K562 (cell line): Measurements from ENCODE around the gene RIPK4. TPM values are rescaled to one million over a fixed set of nuclear protein-coding genes. Genes with fewer than 3 reads are reported as not detected.

Experiments
- ATAC-seq: fragments of 200-7000 bp; cut with Tn5 transposase; 3 replicates; pipeline ENCODE4 v1.9.1; 2020; ENCODE audit warnings: moderate library complexity
- BruUV-seq: library from RNA; stranded (reverse); fragments of 400-500 nt; replicated peaks from 2 replicates; lab custom pipeline; 2021; lab: Mats Ljungman, UMichigan
- CTCF ChIA-PET: fragments of 300-600 bp; formaldehyde crosslinking; extraction: SDS; loops from one replicate; lab custom pipeline; 2021; ENCODE audit warnings: low intra/inter-chr PET ratio; lab: Yijun Ruan, JAX
- POLR2A ChIA-PET: fragments of 300-600, 350-650 bp; sonication (Branson Sonifier 250); formaldehyde crosslinking; extraction: SDS; loops from one replicate; lab custom pipeline; 2021; ENCODE audit warnings: antibody characterized with exemption, inconsistent platforms; lab: Yijun Ruan, JAX
- DNase-seq, 4 experiments: peaks; one replicate each; pipeline versions ENCODE4 v3.0.0 to v3.0.0-alpha.2; 2011 to 2018; ENCODE audit warnings: low spot score in 3 of 4, mixed read lengths in 3 of 4; ENCODE audit errors: extremely low read depth in 1 of 4
- FAIRE-seq: peaks from 2 replicates; lab custom pipeline; 2011; peaks lifted over from hg19 to GRCh38; lab: Jason Lieb, UNC
- H2AFZ ChIP-seq: 2 replicates; pipeline ENCODE4 v1.6.0; 2011; ENCODE audit warnings: low read depth, low read length, control low read depth, inconsistent platforms
- H3K27ac ChIP-seq: fragments of 200-600 bp; 3 replicates; pipeline ENCODE4 v1.8.0; 2011; ENCODE audit warnings: low read depth, mild to moderate bottlenecking, control low read depth, inconsistent platforms, low read length, moderate library complexity, mixed read lengths; ENCODE audit errors: extremely low read depth
- H3K27me3 ChIP-seq, 2 experiments: fragments of 300-600 bp in 1 of 2; 2 replicates in 1 of 2; 3 replicates in 1 of 2; pipeline versions ENCODE4 v1.6.0 to v1.8.0; 2011; ENCODE audit warnings: inconsistent platforms in 2 of 2, low read length in 2 of 2, mild to moderate bottlenecking in 1 of 2, mixed read lengths in 1 of 2, moderate library complexity in 1 of 2; ENCODE audit not compliant: control insufficient read depth in 2 of 2, insufficient read depth in 2 of 2
- H3K36me3 ChIP-seq: fragments of 300-600 bp; 3 replicates; pipeline ENCODE4 v1.8.0; 2011; ENCODE audit warnings: mild to moderate bottlenecking, low read length, inconsistent platforms; ENCODE audit not compliant: control insufficient read depth, insufficient read depth
- H3K4me1 ChIP-seq, 2 experiments: fragments of 200-600 bp in 1 of 2; replicated peaks in 1 of 2; 2 replicates in 1 of 2; 3 replicates in 1 of 2; pipeline versions ENCODE4 v1.5.1 to v1.8.0; 2011; ENCODE audit warnings: inconsistent platforms in 2 of 2, low read length in 2 of 2, mild to moderate bottlenecking in 1 of 2, mixed read lengths in 1 of 2, moderate library complexity in 1 of 2; ENCODE audit not compliant: control insufficient read depth in 2 of 2, insufficient read depth in 2 of 2
- H3K4me2 ChIP-seq: 2 replicates; pipeline ENCODE4 v1.6.1; 2011; ENCODE audit warnings: low read length, control low read depth, inconsistent platforms, mixed read lengths; ENCODE audit not compliant: insufficient read depth
- H3K4me3 ChIP-seq: fragments of 200-600 bp; sonication (generic), shearing (Covaris generic); 2 replicates; pipeline ENCODE4 v1.5.1; 2016; ENCODE audit warnings: control low read depth, inconsistent platforms
- H3K79me2 ChIP-seq: fragments of 200-600 bp; 3 replicates; pipeline ENCODE4 v1.8.0; 2011; ENCODE audit warnings: low read length, inconsistent platforms; ENCODE audit not compliant: control insufficient read depth, insufficient read depth
- H3K9ac ChIP-seq, 2 experiments: 2 replicates each; pipeline versions ENCODE4 v1.6.0 to v1.6.1; 2011; ENCODE audit warnings: low read depth in 2 of 2, low read length in 2 of 2, control low read depth in 1 of 2, inconsistent platforms in 1 of 2, mild to moderate bottlenecking in 1 of 2, mixed read lengths in 1 of 2; ENCODE audit not compliant: insufficient read depth in 1 of 2
- H3K9me1 ChIP-seq: one replicate; pipeline ENCODE4 v1.6.0; 2011; ENCODE audit warnings: inconsistent platforms, mild to moderate bottlenecking, low read length, moderate library complexity; ENCODE audit not compliant: control insufficient read depth, insufficient read depth
- H3K9me3 ChIP-seq: replicated peaks from 2 replicates; pipeline ENCODE4 v1.5.1; 2011; ENCODE audit warnings: low read depth, low read length, inconsistent platforms; ENCODE audit not compliant: control insufficient read depth, insufficient read depth
- H4K20me1 ChIP-seq: replicated peaks from 2 replicates; pipeline ENCODE4 v1.6.1; 2011; ENCODE audit warnings: low read length, inconsistent platforms, mixed read lengths; ENCODE audit not compliant: control insufficient read depth, insufficient read depth
- BCL6 ChIP-seq: fragments of 250-450 bp; sonication (Bioruptor Pico); IDR thresholded peaks from 2 replicates; pipeline ENCODE4 v1.4.0; 2020
- CBX3 ChIP-seq, 2 experiments: IDR thresholded peaks; 1 replicate in 1 of 2; 2 replicates in 1 of 2; pipeline ENCODE4 v1.6.1; 2012; ENCODE audit warnings: inconsistent platforms in 2 of 2, low read length in 2 of 2, borderline replicate concordance in 1 of 2, control low read depth in 1 of 2
- DACH1 ChIP-seq: fragments of 450-650 bp; IDR thresholded peaks from 2 replicates; pipeline ENCODE4 v1.6.1; 2018; ENCODE audit not compliant: partially characterized antibody
- EGR1 ChIP-seq: fragments of 450-650 bp; conservative IDR thresholded peaks from 2 replicates; pipeline ENCODE4 v1.6.1; 2017; ENCODE audit warnings: mild to moderate bottlenecking
- HLTF ChIP-seq: fragments of 450-650 bp; IDR thresholded peaks from 2 replicates; pipeline ENCODE4 v1.6.1; 2016
- MAFF ChIP-seq: IDR thresholded peaks from 2 replicates; pipeline ENCODE4 v1.6.1; 2012; ENCODE audit warnings: low read length, improper control_type of control experiment
- MAFG ChIP-seq: fragments of 450-650 bp; conservative IDR thresholded peaks from 2 replicates; pipeline ENCODE4 v1.6.1; 2016; ENCODE audit warnings: missing genetic modification characterization, missing compliant biosample characterization
- MBD1 ChIP-seq: fragments of 250-450 bp; sonication (Bioruptor Pico); IDR thresholded peaks from 2 replicates; pipeline ENCODE4 v1.8.0; 2022; ENCODE audit warnings: inconsistent platforms
- RBFOX2 ChIP-seq: fragments of 200-400 bp; formaldehyde crosslinking; IDR thresholded peaks from 2 replicates; pipeline ENCODE4 v1.6.1; 2017; ENCODE audit warnings: low read depth, mild to moderate bottlenecking, low read length, moderate library complexity
- RBM14 ChIP-seq: fragments of 200-400 bp; formaldehyde crosslinking; IDR thresholded peaks from 2 replicates; pipeline ENCODE4 v1.6.1; 2018; ENCODE audit warnings: low read depth, mild to moderate bottlenecking, low read length, moderate library complexity, borderline replicate concordance; ENCODE audit not compliant: insufficient read depth
- TRIM24 ChIP-seq, 2 experiments: fragments of 450-650 bp; IDR thresholded peaks; 2 replicates each; pipeline ENCODE4 v1.6.1; 2016
- TRIM28 ChIP-seq: fragments of 450-650 bp; IDR thresholded peaks from 2 replicates; pipeline ENCODE4 v1.6.1; 2017
- ZBTB7A ChIP-seq: IDR thresholded peaks from 2 replicates; pipeline ENCODE4 v1.6.1; 2011; ENCODE audit warnings: low read depth, mild to moderate bottlenecking, low read length, moderate library complexity, borderline replicate concordance; ENCODE audit not compliant: control insufficient read depth
- ZFP1 ChIP-seq: fragments of 450-650 bp; formaldehyde crosslinking; IDR thresholded peaks from 2 replicates; pipeline ENCODE4 v1.4.0; 2020; ENCODE audit warnings: mild to moderate bottlenecking, mixed read lengths
- ZNF12 ChIP-seq: sonication (generic); formaldehyde crosslinking; IDR thresholded peaks from 2 replicates; pipeline ENCODE4 v1.4.0; 2020; ENCODE audit warnings: mild to moderate bottlenecking, missing genetic modification reagents
- ZNF316 ChIP-seq: fragments of 450-650 bp; IDR thresholded peaks from 2 replicates; pipeline ENCODE4 v1.6.1; 2016
- WGBS: fragments of 100-300 bp; shearing (Covaris generic); methylation state at CpG from one replicate; pipeline ENCODE4 v1.1.6; 2016; ENCODE audit warnings: low coverage, mixed read lengths; ENCODE audit not compliant: insufficient coverage; ENCODE audit errors: missing lambda C conversion rate; 5-methylcytosine and 5-hydroxymethylcytosine counted together
- in situ Hi-C: fragments of 300-500 bp; cut with MboI; formaldehyde crosslinking; loops from 4 replicates; pipeline ENCODE4 v1.15.0; 2018; ENCODE audit warnings: inconsistent platforms, mixed read lengths
- intact Hi-C: fragments of 100-400 bp; cut with micrococcal nuclease; formaldehyde crosslinking; loops from 2 replicates; pipeline ENCODE4 v1.14.2; 2022
- polyA plus RNA-seq, 8 experiments: library from polyadenylated mRNA; depleted of rRNA in 4 of 8; stranded (reverse) in 5 of 8; unstranded in 3 of 8; fragments of >200 nt; fragmentation: Nextera tagmentation in 2 of 8; fragmentation: Illumina TruSeq in 1 of 8; extraction: Ambion mirVana in 2 of 8; extraction: Trizol in 1 of 8; gene quantifications; 2 replicates each; pipeline versions ENCODE4 v1.2.1 to v1.2.3, GENCODE V29; 2011 to 2014; ENCODE audit warnings: inconsistent platforms in 1 of 8, missing spikeins in 1 of 8
- total RNA-seq, 7 experiments: library from RNA; depleted of rRNA in 6 of 7; stranded (reverse); fragments of >200 nt in 6 of 7; fragmentation: Illumina TruSeq in 2 of 7; extraction: Trizol in 2 of 7; gene quantifications; 2 replicates each; pipeline versions ENCODE4 v1.2.1 to v1.2.3, GENCODE V29; 2011 to 2021; ENCODE audit warnings: low replicate concordance in 1 of 7

The RIPK4 gene
- total and polyA plus RNA-seq, 9 of the 15 experiments (the other 6 are each of a cell fraction or from before 2014, with no cell fraction given) = not detected

GRCh38 chr21:41794600-41794999 is 27.7 kb upstream of the RIPK4 start:
- Histone ChIP-seq H3K9me3 (peaks cover 8% of the 10 kb centered on the region), H2AFZ (no peak overlapping the region), H3K36me3 (peaks cover under 1% of the 10 kb centered on the region; the same call in 1 of the 3 replicates), H3K9me1 (no peaks in the 10 kb centered on the region), H3K4me2 (no peak overlapping the region), H3K4me1 (no peaks in the 10 kb centered on the region), H3K4me3 (no peak overlapping the region), H4K20me1 (no peaks in the 10 kb centered on the region; the same call in 1 of the 2 replicates), H3K27ac (no peak overlapping the region), H3K27me3 (peaks cover 15 to 17% of the 10 kb centered on the region in 2 experiments; a peak in 3 of 5 replicates), H3K9ac (no peak overlapping the region), H3K79me2 (no peaks in the 10 kb centered on the region)
- in situ Hi-C loops (no loop called here), intact Hi-C loops (no loop called here)
- ATAC-seq (no peak), FAIRE-seq (no peak), DNase-seq (no peak)
- 3% methylated on average over 10 of the region's 10 CpGs for WGBS
- CTCF ChIA-PET = no interaction called here
- POLR2A ChIA-PET = interaction anchor here (1.5 kb wide), 1 partner anchor 16 kb away, joined by 3 read pairs; no protein-coding TSS in a partner anchor
- no TSS peak for BruUV-seq
- no peak for TF ChIP-seq MBD1 (CRISPR knock-in tag)
- no peak for TF ChIP-seq DACH1

GRCh38 chr21:41792711-41793110 is 25.9 kb upstream of the RIPK4 start:
- POLR2A ChIA-PET = interaction anchor here (0.7 kb wide), 1 partner anchor 17 kb away, joined by 3 read pairs; no protein-coding TSS in a partner anchor
- no peak overlapping the region for H2AFZ ChIP-seq
- H3K27ac ChIP-seq = no peak overlapping the region
- H3K9ac ChIP-seq = no peak overlapping the region
- no peaks in the 10 kb centered on the region for H4K20me1 ChIP-seq
- no peak for ATAC-seq
- no TSS peak for BruUV-seq
- DNase-seq = no peak
- no peaks in the 10 kb centered on the region for H3K79me2 ChIP-seq
- 1% methylated on average over 3 of the region's 3 CpGs for WGBS
- H3K4me1 ChIP-seq = no peaks in the 10 kb centered on the region
- H3K27me3 ChIP-seq = peaks cover 15 to 19% of the 10 kb centered on the region in 2 experiments; a peak in 3 of 5 replicates
- in situ Hi-C loops (no loop called here), intact Hi-C loops (no loop called here)
- no peak for FAIRE-seq
- peaks cover 8% of the 10 kb centered on the region for H3K9me3 ChIP-seq
- no peak overlapping the region for H3K4me2 ChIP-seq
- CTCF ChIA-PET = no interaction called here
- no peaks in the 10 kb centered on the region for H3K36me3 ChIP-seq
- no peaks in the 10 kb centered on the region for H3K9me1 ChIP-seq
- H3K4me3 ChIP-seq = no peak overlapping the region
- peak; percentile 32 for TF ChIP-seq MAFF
- peak; percentile 89 for TF ChIP-seq TRIM28
- TF ChIP-seq ZNF12 (CRISPR knock-in tag) = no peak
- no peak for TF ChIP-seq RBM14
- peak; percentile 89 for TF ChIP-seq ZNF316
- peak; percentile 94 for TF ChIP-seq ZFP1 (CRISPR knock-in tag)
- TF ChIP-seq MAFG (tag) = peak; percentile 58
- TF ChIP-seq CBX3 (IDR thresholded peaks at IDR 0.05; ENCODE audit: borderline replicate concordance in 1 of 2, low read length in 2 of 2) = peak in 1 of 2 experiments; percentile 84; a peak in 1 of 3 replicates
- TF ChIP-seq TRIM24 (IDR thresholded peaks at IDR 0.05) = peak; percentile 51 to 59; a peak in 3 of 4 replicates
- no peak for TF ChIP-seq BCL6 (CRISPR knock-in tag)
- TF ChIP-seq RBFOX2 = no peak
- no peak for TF ChIP-seq EGR1
- no peak for TF ChIP-seq ZBTB7A
- no peak for TF ChIP-seq HLTF
